Measurements from ENCODE around the gene SRPX.

The SRPX gene

DNA sequence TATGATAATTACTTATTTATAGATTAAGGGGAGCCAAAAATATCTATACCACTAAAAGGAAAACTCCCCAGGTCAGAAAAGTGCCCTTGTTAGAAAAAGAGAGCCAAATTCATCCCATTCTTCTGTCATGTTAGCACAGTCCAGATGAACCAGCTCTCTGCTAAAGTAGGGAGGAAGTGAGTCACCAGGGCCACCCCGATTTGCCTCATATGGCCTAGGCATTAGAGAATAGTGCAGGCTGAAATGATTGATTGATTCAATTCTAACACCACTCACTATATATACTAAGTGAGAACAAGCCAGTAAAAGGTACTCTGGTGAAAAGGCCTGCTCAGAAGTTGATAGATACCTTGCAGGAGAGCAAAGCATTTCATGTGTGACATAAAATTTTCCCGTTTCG, 94.5 kb downstream of the SRPX start:
- Histone ChIP-seq H3K9me2 (replicated peaks; ENCODE audit: insufficient read depth, low read length) (no peaks in the 10 kb centered on the region), H3K4me1 (ENCODE audit: low read length) (no peaks in the 10 kb centered on the region), H3K27ac (ENCODE audit: low read length) (no peak overlapping the region), H3K4me2 (ENCODE audit: low read depth, low read length) (no peak overlapping the region), H4K20me1 (ENCODE audit: insufficient read depth, low read length) (no peaks in the 10 kb centered on the region), H2AFZ (ENCODE audit: low read length) (no peak overlapping the region), H3K36me3 (replicated peaks; ENCODE audit: insufficient read depth, low read length) (no peaks in the 10 kb centered on the region), H3F3A (ENCODE audit: insufficient read depth, low read length) (no peaks in the 10 kb centered on the region), H3K9ac (ENCODE audit: low read length) (no peak overlapping the region), H3K4me3 (ENCODE audit: low read length) (no peak overlapping the region), H3K27me3 (replicated peaks; ENCODE audit: insufficient read depth, low read length) (no peaks in the 10 kb centered on the region), H3K79me2 (ENCODE audit: low read length) (no peaks in the 10 kb centered on the region), H3K9me3 (replicated peaks; ENCODE audit: insufficient read depth, low read length) (no peaks in the 10 kb centered on the region)
- TF ChIP-seq, protein P1, sequence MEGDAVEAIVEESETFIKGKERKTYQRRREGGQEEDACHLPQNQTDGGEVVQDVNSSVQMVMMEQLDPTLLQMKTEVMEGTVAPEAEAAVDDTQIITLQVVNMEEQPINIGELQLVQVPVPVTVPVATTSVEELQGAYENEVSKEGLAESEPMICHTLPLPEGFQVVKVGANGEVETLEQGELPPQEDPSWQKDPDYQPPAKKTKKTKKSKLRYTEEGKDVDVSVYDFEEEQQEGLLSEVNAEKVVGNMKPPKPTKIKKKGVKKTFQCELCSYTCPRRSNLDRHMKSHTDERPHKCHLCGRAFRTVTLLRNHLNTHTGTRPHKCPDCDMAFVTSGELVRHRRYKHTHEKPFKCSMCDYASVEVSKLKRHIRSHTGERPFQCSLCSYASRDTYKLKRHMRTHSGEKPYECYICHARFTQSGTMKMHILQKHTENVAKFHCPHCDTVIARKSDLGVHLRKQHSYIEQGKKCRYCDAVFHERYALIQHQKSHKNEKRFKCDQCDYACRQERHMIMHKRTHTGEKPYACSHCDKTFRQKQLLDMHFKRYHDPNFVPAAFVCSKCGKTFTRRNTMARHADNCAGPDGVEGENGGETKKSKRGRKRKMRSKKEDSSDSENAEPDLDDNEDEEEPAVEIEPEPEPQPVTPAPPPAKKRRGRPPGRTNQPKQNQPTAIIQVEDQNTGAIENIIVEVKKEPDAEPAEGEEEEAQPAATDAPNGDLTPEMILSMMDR (IDR thresholded peaks at IDR 0.05; ENCODE audit: low read length) = no peak
- no peak for TF ChIP-seq EZH2 (optimal IDR thresholded peaks at IDR 0.05; ENCODE audit: low read depth, low read length)
- TF ChIP-seq EZH2phosphoT487 (IDR thresholded peaks at IDR 0.05; ENCODE audit: low read length) = no peak
- DNase-seq = no peak

DNA sequence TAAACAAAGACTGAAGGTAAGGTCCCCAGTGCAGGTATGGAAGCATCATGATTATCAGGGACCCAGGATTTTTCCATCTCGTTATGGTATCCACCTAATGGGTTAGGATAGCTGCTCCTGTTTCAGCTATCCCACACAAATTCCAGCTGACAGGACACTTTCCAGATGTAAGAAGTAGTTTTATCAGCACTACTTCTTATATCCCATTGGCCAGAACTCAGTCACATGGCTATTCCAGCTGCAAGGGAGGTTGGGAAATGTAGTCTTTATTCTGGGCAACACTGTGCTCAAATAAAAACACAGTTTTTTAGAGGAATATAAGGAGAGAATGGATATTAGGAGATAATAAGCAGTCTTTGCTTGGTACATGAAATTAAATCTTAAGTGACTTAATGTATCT, 96.7 kb downstream of the SRPX start:
- H3K9me3 ChIP-seq (replicated peaks; ENCODE audit: insufficient read depth, low read length) = no peaks in the 10 kb centered on the region
- no peak overlapping the region for H2AFZ ChIP-seq (ENCODE audit: low read length)

DNA sequence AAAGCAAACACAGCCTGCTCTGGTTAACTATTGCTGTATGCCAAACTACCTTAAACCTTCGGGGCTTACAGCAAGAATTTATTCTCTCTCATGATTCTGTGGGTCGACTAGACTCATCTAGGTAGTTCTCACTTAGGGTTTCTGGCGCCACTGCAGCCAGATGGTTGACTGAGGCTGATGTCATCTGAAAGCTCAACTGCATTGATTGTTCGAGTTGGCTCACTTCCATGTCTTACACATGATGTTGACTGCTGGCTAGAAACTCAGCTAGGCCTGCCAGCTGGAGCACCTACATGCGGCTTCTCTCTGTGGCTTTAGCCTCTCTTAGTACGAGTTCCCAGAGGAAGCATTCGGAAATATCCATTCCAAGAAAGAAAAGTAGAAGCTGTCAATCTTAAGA, 103.2 kb downstream of the SRPX start:
- no peaks in the 10 kb centered on the region for H3K9me3 ChIP-seq (replicated peaks; ENCODE audit: insufficient read depth, low read length)
- TF ChIP-seq EZH2 (optimal IDR thresholded peaks at IDR 0.05; ENCODE audit: low read depth, low read length) = no peak
- TF ChIP-seq EZH2phosphoT487 (IDR thresholded peaks at IDR 0.05; ENCODE audit: low read length) = no peak
- TF ChIP-seq, protein P1 (IDR thresholded peaks at IDR 0.05; ENCODE audit: low read length) = no peak
- H3F3A ChIP-seq (ENCODE audit: insufficient read depth, low read length) = peaks cover 1% of the 10 kb centered on the region; the same call in 1 of the 2 replicates
- no peak overlapping the region for H3K4me2 ChIP-seq (ENCODE audit: low read depth, low read length)
- no peaks in the 10 kb centered on the region for H3K27me3 ChIP-seq (replicated peaks; ENCODE audit: insufficient read depth, low read length)
- H3K27ac ChIP-seq (ENCODE audit: low read length) = no peak overlapping the region
- H3K36me3 ChIP-seq (replicated peaks; ENCODE audit: insufficient read depth, low read length) = no peaks in the 10 kb centered on the region
- 0 out of 2 replicates have a peak, but pooled peaks cover under 1% of the 10 kb centered on the region for H3K4me1 ChIP-seq (ENCODE audit: low read length)
- H3K9ac ChIP-seq (ENCODE audit: low read length) = no peak overlapping the region
- H3K79me2 ChIP-seq (ENCODE audit: low read length) = no peaks in the 10 kb centered on the region
- H4K20me1 ChIP-seq (ENCODE audit: insufficient read depth, low read length) = no peaks in the 10 kb centered on the region
- no peak for DNase-seq
- H3K9me2 ChIP-seq (replicated peaks; ENCODE audit: insufficient read depth, low read length) = no peaks in the 10 kb centered on the region
- no peak overlapping the region for H2AFZ ChIP-seq (ENCODE audit: low read length)
- no peak overlapping the region for H3K4me3 ChIP-seq (ENCODE audit: low read length)

More for the DNA sequence above, 96.7 kb downstream of the SRPX start:
- Histone ChIP-seq H3K79me2 (ENCODE audit: low read length) (no peaks in the 10 kb centered on the region), H3K4me1 (ENCODE audit: low read length) (no peaks in the 10 kb centered on the region), H3F3A (ENCODE audit: insufficient read depth, low read length) (no peaks in the 10 kb centered on the region), H3K9ac (ENCODE audit: low read length) (no peak overlapping the region), H4K20me1 (ENCODE audit: insufficient read depth, low read length) (no peaks in the 10 kb centered on the region), H3K4me2 (ENCODE audit: low read depth, low read length) (no peak overlapping the region), H3K4me3 (ENCODE audit: low read length) (no peak overlapping the region), H3K9me2 (replicated peaks; ENCODE audit: insufficient read depth, low read length) (no peaks in the 10 kb centered on the region), H3K27ac (ENCODE audit: low read length) (no peak overlapping the region), H3K27me3 (replicated peaks; ENCODE audit: insufficient read depth, low read length) (no peaks in the 10 kb centered on the region), H3K36me3 (replicated peaks; ENCODE audit: insufficient read depth, low read length) (no peaks in the 10 kb centered on the region)
- no peak for DNase-seq
- TF ChIP-seq EZH2 (optimal IDR thresholded peaks at IDR 0.05; ENCODE audit: low read depth, low read length) = no peak
- no peak for TF ChIP-seq EZH2phosphoT487 (IDR thresholded peaks at IDR 0.05; ENCODE audit: low read length)
- TF ChIP-seq, protein P1 (IDR thresholded peaks at IDR 0.05; ENCODE audit: low read length) = no peak
